ENCODE measurements around the gene RNF182. TPM values are rescaled to one million over a fixed set of nuclear protein-coding genes. Genes with fewer than 3 reads are reported as not detected.

Gene RNF182
- total and polyA plus RNA-seq, 9 of the 15 experiments (the other 6 are each of a cell fraction or from before 2014, with no cell fraction given), result 12.8 to 22.8 (median 17.5) TPM

DNA sequence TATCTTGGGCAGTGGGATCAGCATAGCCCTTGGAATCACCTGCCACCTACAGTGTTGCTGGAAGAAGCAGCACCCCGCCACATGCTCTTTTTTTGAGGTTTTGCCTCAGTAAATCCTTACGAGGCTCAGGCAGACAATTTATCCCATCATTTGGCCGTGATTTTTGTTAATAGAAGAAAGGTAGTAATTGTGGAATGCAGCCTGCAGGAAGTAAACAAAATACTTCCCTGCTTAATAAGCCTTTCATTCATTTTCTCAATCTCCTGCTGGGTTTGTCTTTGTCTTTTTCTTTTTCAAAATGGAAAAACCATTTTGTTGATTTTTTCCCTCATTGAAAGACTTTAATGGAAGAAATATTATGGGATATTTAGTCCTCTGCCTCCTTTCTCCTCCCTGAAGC lies 99.1 kb downstream of the RNF182 start:
- no peak overlapping the region for H3K9ac ChIP-seq (ENCODE audit: insufficient read depth in 1 of 2, low read depth in 2 of 2, low read length in 2 of 2)
- no peaks in the 10 kb centered on the region for H4K20me1 ChIP-seq (replicated peaks; ENCODE audit: control insufficient read depth, insufficient read depth, low read length)
- no peak overlapping the region for H3K4me3 ChIP-seq
- ChIA-PET CTCF (ENCODE audit: low intra/inter-chr PET ratio) (no interaction called here), POLR2A (interaction anchor here (0.7 kb wide), 1 partner anchor 54 kb away, joined by 4 read pairs; no protein-coding TSS in a partner anchor)
- no peak overlapping the region for H3K27ac ChIP-seq (ENCODE audit: extremely low read depth, low read depth, low read length)
- FAIRE-seq (no peak), DNase-seq (ENCODE audit: extremely low read depth in 1 of 4, low spot score in 3 of 4) (no peak), ATAC-seq (no peak)
- no TSS peak for BruUV-seq (replicated peaks)
- H3K9me3 ChIP-seq (replicated peaks; ENCODE audit: control insufficient read depth, insufficient read depth, low read depth, low read length), result no peaks in the 10 kb centered on the region
- H3K27me3 ChIP-seq (ENCODE audit: control insufficient read depth in 2 of 2, insufficient read depth in 2 of 2, low read length in 2 of 2), result no peaks in the 10 kb centered on the region
- H3K4me2 ChIP-seq (ENCODE audit: insufficient read depth, low read length), result no peak overlapping the region
- no peak overlapping the region for H2AFZ ChIP-seq (ENCODE audit: low read depth, low read length)
- H3K9me1 ChIP-seq (ENCODE audit: control insufficient read depth, insufficient read depth, low read length), result no peaks in the 10 kb centered on the region
- H3K36me3 ChIP-seq (ENCODE audit: control insufficient read depth, insufficient read depth, low read length), result no peaks in the 10 kb centered on the region
- in situ Hi-C loops (cut with MboI) (no loop called here), intact Hi-C loops (cut with micrococcal nuclease) (no loop called here)
- no peaks in the 10 kb centered on the region for H3K79me2 ChIP-seq (ENCODE audit: control insufficient read depth, insufficient read depth, low read length)
- TF ChIP-seq SP1 (CRISPR knock-in tag; IDR thresholded peaks at IDR 0.05) (no peak), ZNF707 (CRISPR knock-in tag; conservative IDR thresholded peaks at IDR 0.05) (no peak), EWSR1 (IDR thresholded peaks at IDR 0.05; ENCODE audit: borderline replicate concordance, low read depth, partially characterized antibody) (no peak), HNRNPK (IDR thresholded peaks at IDR 0.05; ENCODE audit: low read depth, low read length, poor library complexity, severe bottlenecking) (no peak), ZNF76 (CRISPR knock-in tag; IDR thresholded peaks at IDR 0.05; ENCODE audit: borderline replicate concordance) (no peak), ZBTB17 (CRISPR knock-in tag; IDR thresholded peaks at IDR 0.05) (no peak), ZNF507 (tag; conservative IDR thresholded peaks at IDR 0.05) (no peak), WHSC1 (IDR thresholded peaks at IDR 0.05; ENCODE audit: low read length) (no peak), ZNF766 (CRISPR knock-in tag; conservative IDR thresholded peaks at IDR 0.05) (no peak), BRCA1 (IDR thresholded peaks at IDR 0.05) (no peak), BRCA1 (CRISPR knock-in tag; IDR thresholded peaks at IDR 0.05) (no peak), SIRT6 (IDR thresholded peaks at IDR 0.05; ENCODE audit: low read depth, low read length) (no peak), TEAD1 (CRISPR knock-in tag; IDR thresholded peaks at IDR 0.05) (no peak)
- TF ChIP-seq, protein P1, sequence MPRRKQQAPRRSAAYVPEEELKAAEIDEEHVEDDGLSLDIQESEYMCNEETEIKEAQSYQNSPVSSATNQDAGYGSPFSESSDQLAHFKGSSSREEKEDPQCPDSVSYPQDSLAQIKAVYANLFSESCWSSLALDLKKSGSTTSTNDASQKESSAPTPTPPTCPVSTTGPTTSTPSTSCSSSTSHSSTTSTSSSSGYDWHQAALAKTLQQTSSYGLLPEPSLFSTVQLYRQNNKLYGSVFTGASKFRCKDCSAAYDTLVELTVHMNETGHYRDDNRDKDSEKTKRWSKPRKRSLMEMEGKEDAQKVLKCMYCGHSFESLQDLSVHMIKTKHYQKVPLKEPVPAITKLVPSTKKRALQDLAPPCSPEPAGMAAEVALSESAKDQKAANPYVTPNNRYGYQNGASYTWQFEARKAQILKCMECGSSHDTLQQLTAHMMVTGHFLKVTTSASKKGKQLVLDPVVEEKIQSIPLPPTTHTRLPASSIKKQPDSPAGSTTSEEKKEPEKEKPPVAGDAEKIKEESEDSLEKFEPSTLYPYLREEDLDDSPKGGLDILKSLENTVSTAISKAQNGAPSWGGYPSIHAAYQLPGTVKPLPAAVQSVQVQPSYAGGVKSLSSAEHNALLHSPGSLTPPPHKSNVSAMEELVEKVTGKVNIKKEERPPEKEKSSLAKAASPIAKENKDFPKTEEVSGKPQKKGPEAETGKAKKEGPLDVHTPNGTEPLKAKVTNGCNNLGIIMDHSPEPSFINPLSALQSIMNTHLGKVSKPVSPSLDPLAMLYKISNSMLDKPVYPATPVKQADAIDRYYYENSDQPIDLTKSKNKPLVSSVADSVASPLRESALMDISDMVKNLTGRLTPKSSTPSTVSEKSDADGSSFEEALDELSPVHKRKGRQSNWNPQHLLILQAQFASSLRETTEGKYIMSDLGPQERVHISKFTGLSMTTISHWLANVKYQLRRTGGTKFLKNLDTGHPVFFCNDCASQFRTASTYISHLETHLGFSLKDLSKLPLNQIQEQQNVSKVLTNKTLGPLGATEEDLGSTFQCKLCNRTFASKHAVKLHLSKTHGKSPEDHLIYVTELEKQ (CRISPR knock-in tag; IDR thresholded peaks at IDR 0.05), result no peak
- WGBS (ENCODE audit: insufficient coverage, low coverage, missing lambda C conversion rate), result 65% methylated on average over 3 of the region's 3 CpGs
- peaks cover 0 to 5% of the 10 kb centered on the region in 2 experiments; a peak in 1 of 5 replicates for H3K4me1 ChIP-seq (replicated peaks in 1 of 2; ENCODE audit: control insufficient read depth in 2 of 2, insufficient read depth in 2 of 2, low read length in 2 of 2)
